Activated T-helper 1 cell treated with anti-CD3 and anti-CD28 coated beads, Interleukin-12 subunit alpha, Interleukin-12 subunit beta, Interleukin-2, Interleukin-4 antibody, amounts not matched to agents 30 ng/mL and 10 ng/mL and 1 ng/mL, durations not matched to agents 14 hours and 24 hours and 36 hours (primary cell): Measurements from ENCODE around the gene NTRK3. TPM values are rescaled to one million over a fixed set of nuclear protein-coding genes. Genes with fewer than 3 reads are reported as not detected.

ENCODE experiments used
- DNase-seq: peaks from one replicate; pipeline ENCODE4 v3.0.0; 2021; ENCODE audit warnings: low spot score
- H3K27ac Mint-ChIP-seq: one replicate; pipeline ENCODE4 v1.8.0; 2021; ENCODE audit warnings: mild to moderate bottlenecking, mixed read lengths
- H3K27me3 Mint-ChIP-seq: one replicate; pipeline ENCODE4 v1.8.0; 2022; ENCODE audit warnings: mild to moderate bottlenecking, moderate library complexity, mixed read lengths; ENCODE audit not compliant: insufficient read depth
- H3K36me3 Mint-ChIP-seq: one replicate; pipeline ENCODE4 v1.8.0; 2021; ENCODE audit warnings: low read depth, mixed read lengths
- H3K4me1 Mint-ChIP-seq: one replicate; pipeline ENCODE4 v1.8.0; 2021; ENCODE audit warnings: low read depth, mixed read lengths
- H3K4me3 Mint-ChIP-seq: one replicate; pipeline ENCODE4 v1.8.0; 2021; ENCODE audit warnings: mild to moderate bottlenecking, moderate library complexity, mixed read lengths
- H3K9me3 Mint-ChIP-seq: one replicate; pipeline ENCODE4 v1.8.0; 2021; ENCODE audit warnings: mixed read lengths
- intact Hi-C: fragments of 100-400 bp; cut with micrococcal nuclease; formaldehyde crosslinking; loops from one replicate; pipeline ENCODE4 v1.15.1; 2024
- total RNA-seq: library from RNA; stranded (reverse); gene quantifications from 2 replicates; pipeline ENCODE4 v1.2.3, GENCODE V29; 2022

Gene NTRK3
- total RNA-seq, 1 donor from 2014 or later: 0.29 TPM

DNA sequence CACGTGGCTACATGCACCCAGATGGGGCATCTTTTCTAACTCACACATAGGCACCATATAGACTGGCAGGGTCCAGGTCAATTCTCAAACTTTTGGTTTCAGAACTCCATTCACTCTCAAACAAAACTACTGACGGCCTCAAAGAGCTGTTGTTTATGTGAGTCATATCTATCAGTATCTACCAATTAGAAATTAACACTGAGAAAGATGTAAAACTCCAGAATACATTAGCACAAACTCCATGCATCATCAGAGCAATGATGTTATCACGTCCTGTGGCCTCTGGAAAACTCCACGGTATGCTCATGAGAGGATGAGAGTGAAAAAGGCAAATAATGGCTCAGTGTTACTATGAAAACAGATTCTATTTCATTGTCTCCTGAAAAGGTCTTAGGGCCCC, 116.1 kb downstream of the NTRK3 start:
- Mint-ChIP-seq H3K27me3 (no peaks in the 10 kb centered on the region), H3K4me3 (no peak overlapping the region), H3K9me3 (no peaks in the 10 kb centered on the region), H3K27ac (no peak overlapping the region), H3K4me1 (no peaks in the 10 kb centered on the region), H3K36me3 (no peaks in the 10 kb centered on the region)
- no peak for DNase-seq
- intact Hi-C loops: no loop called here

DNA sequence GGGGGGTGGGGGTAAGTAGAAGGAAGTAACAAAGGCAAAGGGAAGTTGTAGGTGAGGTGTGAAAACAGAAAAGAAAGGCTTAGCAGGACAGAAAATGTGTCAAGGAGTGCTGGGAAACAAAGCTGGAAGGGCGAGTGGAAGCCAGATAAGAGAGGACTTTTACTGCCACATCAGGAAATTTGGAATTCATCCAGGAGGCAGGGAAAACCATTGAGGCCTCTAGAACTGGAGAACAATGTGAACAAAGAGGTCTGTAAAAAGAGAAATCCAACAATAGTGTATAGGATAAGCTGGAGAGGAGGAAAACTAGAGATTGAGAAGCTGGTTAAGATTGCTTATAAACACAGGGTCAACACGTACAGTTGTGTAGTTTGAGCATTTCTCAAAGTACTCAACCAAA, 116.6 kb downstream of the NTRK3 start:
- intact Hi-C loops: no loop called here
- no peak overlapping the region for H3K4me3 Mint-ChIP-seq
- no peaks in the 10 kb centered on the region for H3K9me3 Mint-ChIP-seq
- DNase-seq: no peak
- no peaks in the 10 kb centered on the region for H3K27me3 Mint-ChIP-seq
- H3K27ac Mint-ChIP-seq: no peak overlapping the region
- H3K36me3 Mint-ChIP-seq: no peaks in the 10 kb centered on the region
- no peaks in the 10 kb centered on the region for H3K4me1 Mint-ChIP-seq

DNA sequence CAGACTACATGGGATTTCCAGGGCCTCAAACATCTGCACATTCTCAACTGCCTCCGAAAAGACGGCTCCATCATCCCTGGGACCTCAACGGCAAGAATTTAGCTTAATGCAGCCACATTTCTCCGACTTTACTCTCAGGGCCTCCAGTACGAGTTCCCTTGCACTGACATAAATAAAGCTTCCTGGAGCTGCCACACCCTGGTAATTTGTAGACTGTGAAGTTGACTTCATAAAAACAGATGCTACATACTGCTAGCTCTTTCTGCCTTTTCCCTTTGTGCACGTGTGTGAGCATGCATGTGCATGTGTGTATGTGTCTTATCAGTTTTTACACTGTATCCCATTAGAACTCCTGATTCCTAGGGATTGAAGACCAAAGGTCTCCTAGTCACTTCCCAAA, 122.7 kb downstream of the NTRK3 start:
- intact Hi-C loops: no loop called here
- Mint-ChIP-seq H3K27me3 (no peaks in the 10 kb centered on the region), H3K27ac (no peak overlapping the region), H3K36me3 (no peaks in the 10 kb centered on the region), H3K9me3 (no peaks in the 10 kb centered on the region), H3K4me3 (no peak overlapping the region), H3K4me1 (peaks cover 6% of the 10 kb centered on the region)
- DNase-seq: no peak

DNA sequence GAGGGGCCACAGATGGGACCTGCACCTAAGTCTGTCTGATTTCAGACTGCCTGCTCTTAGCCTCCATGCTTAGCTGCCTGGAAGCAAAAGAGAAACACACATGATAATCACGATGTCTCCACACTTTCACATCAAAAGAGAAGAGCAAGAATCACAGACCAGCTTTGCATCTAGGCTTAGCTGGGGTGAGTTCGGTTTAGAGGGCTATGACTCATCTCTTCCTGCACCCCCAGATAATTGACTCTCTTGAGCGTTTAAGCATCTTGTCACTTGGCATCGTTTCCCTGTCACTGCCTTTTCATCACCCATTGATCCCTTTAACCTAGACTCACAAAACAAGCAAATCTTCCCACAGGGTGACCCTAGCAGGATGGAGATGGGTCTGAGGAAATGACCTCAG, 124.0 kb downstream of the NTRK3 start:
- intact Hi-C loops: no loop called here
- Mint-ChIP-seq H3K27ac (no peak overlapping the region), H3K27me3 (no peaks in the 10 kb centered on the region), H3K9me3 (no peaks in the 10 kb centered on the region), H3K4me1 (peaks cover 9% of the 10 kb centered on the region), H3K36me3 (no peaks in the 10 kb centered on the region), H3K4me3 (no peak overlapping the region)
- DNase-seq: no peak

DNA sequence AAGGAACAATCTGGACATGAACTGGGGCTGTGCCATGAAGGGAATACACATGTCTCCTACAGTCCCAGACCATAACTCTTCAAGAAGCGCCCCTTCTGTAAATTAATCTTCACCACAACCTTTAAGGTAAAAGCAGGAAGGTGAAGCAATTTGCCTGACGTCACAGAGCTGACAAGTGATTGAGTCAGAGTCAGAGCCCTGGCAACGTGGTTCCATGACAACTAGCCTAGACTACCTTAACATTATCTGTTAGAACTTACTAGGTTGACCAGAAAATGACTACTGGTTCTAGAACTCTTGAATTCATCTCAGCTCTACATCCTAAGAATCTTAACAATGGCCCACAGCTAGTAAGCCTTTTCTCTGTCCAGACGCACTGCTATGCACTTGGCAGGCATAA, 124.6 kb downstream of the NTRK3 start:
- Mint-ChIP-seq H3K36me3 (no peaks in the 10 kb centered on the region), H3K4me1 (peaks cover 15% of the 10 kb centered on the region)
- no peak for DNase-seq

DNA sequence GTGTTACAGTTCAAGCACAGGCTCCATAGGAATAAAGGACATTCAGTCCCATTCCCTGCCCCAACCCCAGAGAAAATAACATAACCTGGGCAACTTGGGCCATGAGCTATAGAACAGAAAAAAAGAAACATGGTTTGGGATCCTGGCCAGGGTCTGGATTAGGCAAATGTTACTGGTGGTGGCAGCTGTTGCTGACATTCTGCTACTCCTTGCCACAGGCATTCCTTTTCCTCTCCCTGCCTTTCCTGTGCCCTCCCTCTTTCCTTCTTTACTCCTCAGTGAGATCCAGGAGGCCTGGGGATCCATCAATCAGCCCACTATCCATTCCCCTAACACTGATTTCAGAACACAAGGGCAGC, 129.1 kb downstream of the NTRK3 start:
- H3K36me3 Mint-ChIP-seq: no peaks in the 10 kb centered on the region

More for the DNA sequence above, 124.6 kb downstream of the NTRK3 start:
- no peak overlapping the region for H3K4me3 Mint-ChIP-seq
- no peak overlapping the region for H3K27ac Mint-ChIP-seq
- H3K27me3 Mint-ChIP-seq: no peaks in the 10 kb centered on the region
- intact Hi-C loops: no loop called here
- H3K9me3 Mint-ChIP-seq: no peaks in the 10 kb centered on the region

DNA sequence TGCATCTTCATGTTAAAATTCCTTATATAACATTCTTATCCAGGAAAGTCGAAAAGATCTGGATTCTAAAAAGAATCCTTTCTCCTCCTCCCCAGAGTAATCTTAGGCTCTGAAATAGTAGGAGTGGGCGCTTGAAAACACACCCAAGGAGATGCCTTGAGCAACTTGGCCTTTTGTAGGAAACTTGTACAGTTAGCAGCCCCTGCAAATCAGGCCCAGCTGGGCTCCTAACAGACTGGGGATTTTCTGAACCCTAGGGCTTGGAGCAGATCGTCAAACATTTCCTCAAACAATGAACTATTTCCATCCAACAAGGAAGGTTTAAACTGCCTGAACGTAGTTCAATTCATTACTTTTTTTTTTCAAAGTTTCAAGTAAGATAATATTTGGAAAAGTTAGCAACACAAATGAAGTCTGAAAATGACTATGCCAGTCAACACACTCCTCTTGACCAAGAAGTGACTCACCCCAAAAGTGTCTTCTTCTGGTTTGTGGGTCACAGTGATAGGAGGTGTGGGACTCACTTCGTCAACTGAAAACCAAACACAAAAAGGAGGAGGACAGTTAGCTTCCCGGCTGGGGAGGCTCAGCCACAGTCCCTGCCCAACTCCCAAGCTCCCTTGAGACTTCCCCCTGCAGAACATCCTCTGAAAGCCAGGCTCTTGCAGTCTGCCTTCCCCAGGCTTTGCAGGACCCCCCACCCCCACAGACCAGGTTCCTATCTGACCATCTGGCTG, 129.7 kb downstream of the NTRK3 start:
- no peaks in the 10 kb centered on the region for H3K36me3 Mint-ChIP-seq
- no peak overlapping the region for H3K4me3 Mint-ChIP-seq
- H3K9me3 Mint-ChIP-seq: no peaks in the 10 kb centered on the region
- H3K27ac Mint-ChIP-seq: no peak overlapping the region
- peaks cover 8% of the 10 kb centered on the region for H3K27me3 Mint-ChIP-seq
- H3K4me1 Mint-ChIP-seq: peaks cover 11% of the 10 kb centered on the region
- DNase-seq: no peak
- intact Hi-C loops: no loop called here

More for the DNA sequence above, 129.1 kb downstream of the NTRK3 start:
- intact Hi-C loops: no loop called here
- Mint-ChIP-seq H3K4me3 (no peak overlapping the region), H3K4me1 (peaks cover 13% of the 10 kb centered on the region), H3K27me3 (peaks cover 8% of the 10 kb centered on the region), H3K27ac (no peak overlapping the region), H3K9me3 (no peaks in the 10 kb centered on the region)
- no peak for DNase-seq

DNA sequence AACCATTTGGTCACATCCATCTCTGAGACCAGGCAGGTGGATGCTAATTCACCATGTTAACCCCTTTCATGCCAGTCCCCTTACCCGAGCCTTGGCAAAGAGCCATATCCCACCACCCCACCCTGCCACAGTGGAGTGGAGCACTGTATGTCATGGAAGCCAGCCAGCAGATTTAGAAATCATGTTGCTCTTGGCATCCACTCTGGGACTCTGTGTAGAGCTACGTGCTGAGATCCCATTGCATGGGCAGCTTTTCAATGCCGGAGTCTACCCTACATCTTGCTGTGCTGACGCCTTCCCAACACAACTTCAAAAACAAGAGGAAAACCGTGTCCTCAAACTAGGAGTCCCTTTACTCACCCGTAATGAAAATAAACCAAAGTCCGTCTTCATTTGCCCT, 131.0 kb downstream of the NTRK3 start:
- Mint-ChIP-seq H3K27me3 (peaks cover 8% of the 10 kb centered on the region), H3K36me3 (no peaks in the 10 kb centered on the region), H3K27ac (no peak overlapping the region), H3K4me3 (no peak overlapping the region), H3K4me1 (peaks cover 11% of the 10 kb centered on the region), H3K9me3 (no peaks in the 10 kb centered on the region)
- intact Hi-C loops: no loop called here
- no peak for DNase-seq

DNA sequence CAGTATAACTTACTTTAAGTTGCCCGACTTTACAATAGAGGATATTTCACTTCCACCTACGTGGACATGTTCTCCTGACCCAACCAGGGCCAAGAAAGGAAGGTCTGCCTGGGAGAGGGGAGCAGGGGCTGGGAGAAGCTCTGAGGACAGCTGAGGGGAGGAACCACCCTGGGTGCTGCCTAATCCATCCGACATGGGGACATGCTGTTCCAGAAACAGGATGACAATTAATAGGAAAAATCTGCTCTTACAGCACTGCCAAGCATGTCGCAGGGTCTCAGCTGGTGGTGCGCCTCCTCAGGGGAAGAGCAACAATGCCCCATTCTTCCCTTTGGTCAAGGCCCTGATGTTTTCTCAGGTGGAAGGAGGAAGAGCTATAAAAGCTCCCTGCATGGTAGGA, 132.3 kb downstream of the NTRK3 start:
- no peak overlapping the region for H3K27ac Mint-ChIP-seq
- DNase-seq: no peak
- H3K4me1 Mint-ChIP-seq: peaks cover 11% of the 10 kb centered on the region
- H3K36me3 Mint-ChIP-seq: no peaks in the 10 kb centered on the region
- intact Hi-C loops: no loop called here
- peaks cover 8% of the 10 kb centered on the region for H3K27me3 Mint-ChIP-seq
- no peaks in the 10 kb centered on the region for H3K9me3 Mint-ChIP-seq
- no peak overlapping the region for H3K4me3 Mint-ChIP-seq

DNA sequence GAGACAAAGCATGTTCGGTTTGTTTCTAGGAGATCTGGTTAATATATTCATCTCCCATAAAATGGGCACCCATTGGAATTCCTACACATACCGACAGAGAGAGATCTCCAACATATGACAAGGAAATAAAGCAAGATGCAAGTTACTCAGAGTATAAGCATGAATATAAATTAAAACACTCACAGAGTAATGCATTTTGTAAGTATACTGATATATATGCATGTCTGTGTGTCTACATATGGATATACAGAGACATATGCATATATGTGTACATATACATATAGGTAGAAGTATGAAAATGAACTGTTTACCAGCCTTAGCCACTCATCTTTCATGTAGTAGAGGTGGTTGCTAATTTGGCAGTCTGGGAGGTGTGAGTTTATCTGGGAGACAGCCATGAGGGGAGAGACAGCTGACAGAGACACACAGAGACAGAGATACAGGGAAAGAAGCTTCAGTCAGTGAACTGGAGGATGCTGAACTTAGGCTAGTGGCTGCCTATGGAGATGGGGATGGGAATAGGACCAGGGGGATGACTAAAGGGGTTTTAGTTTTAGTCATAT, 134.5 kb downstream of the NTRK3 start:
- no peaks in the 10 kb centered on the region for H3K36me3 Mint-ChIP-seq
- intact Hi-C loops: no loop called here
- H3K9me3 Mint-ChIP-seq: no peaks in the 10 kb centered on the region
- H3K27ac Mint-ChIP-seq: no peak overlapping the region
- H3K27me3 Mint-ChIP-seq: peaks cover 8% of the 10 kb centered on the region
- H3K4me1 Mint-ChIP-seq: peaks cover 3% of the 10 kb centered on the region
- no peak for DNase-seq
- H3K4me3 Mint-ChIP-seq: no peak overlapping the region

DNA sequence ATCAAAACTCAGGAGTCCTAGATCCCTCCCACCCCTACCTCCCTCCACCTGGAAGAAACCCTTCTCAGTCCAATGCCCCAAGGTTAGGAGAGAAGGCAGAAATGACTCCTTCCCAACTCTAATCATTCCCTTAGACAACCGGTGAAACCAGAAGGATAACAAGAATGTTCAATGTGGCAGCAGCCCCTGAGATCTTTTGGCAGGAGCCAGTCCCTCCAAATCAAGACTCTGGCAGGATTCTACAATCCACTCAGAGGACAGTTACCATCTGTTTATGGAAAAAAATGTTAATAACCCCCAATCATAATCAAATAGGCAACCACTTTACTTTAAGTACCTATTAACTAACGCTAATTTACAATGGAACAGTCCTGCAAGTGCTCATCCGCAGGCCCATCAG, 136.5 kb downstream of the NTRK3 start:
- H3K9me3 Mint-ChIP-seq: no peaks in the 10 kb centered on the region
- H3K36me3 Mint-ChIP-seq: no peaks in the 10 kb centered on the region
- H3K4me3 Mint-ChIP-seq: no peak overlapping the region
- intact Hi-C loops: no loop called here
- H3K27ac Mint-ChIP-seq: no peak overlapping the region
- no peaks in the 10 kb centered on the region for H3K4me1 Mint-ChIP-seq
- peaks cover 5% of the 10 kb centered on the region for H3K27me3 Mint-ChIP-seq
- no peak for DNase-seq

DNA sequence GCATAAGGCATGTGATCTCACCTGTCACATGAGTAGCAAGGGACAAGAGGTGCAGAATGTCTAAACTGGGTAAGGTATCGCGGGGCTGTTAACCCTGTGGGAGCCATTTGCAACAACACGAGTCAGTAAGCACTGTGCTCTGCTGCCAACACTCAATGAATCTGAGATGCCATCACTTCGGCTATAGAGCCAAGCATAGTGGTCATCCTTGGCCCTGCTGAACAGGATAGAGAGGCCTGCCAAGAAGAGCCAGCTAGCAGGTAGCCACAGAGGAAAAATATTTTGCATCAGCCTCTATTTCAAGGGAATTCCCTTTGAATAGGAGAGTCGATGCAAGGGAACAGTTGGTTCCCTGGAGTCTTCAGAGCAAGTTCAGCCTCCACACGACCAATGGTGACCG, 137.8 kb downstream of the NTRK3 start:
- Mint-ChIP-seq H3K27me3 (peaks cover 5% of the 10 kb centered on the region), H3K4me1 (no peaks in the 10 kb centered on the region), H3K4me3 (no peak overlapping the region), H3K27ac (no peak overlapping the region), H3K9me3 (no peaks in the 10 kb centered on the region), H3K36me3 (no peaks in the 10 kb centered on the region)
- DNase-seq: no peak
- intact Hi-C loops: no loop called here

DNA sequence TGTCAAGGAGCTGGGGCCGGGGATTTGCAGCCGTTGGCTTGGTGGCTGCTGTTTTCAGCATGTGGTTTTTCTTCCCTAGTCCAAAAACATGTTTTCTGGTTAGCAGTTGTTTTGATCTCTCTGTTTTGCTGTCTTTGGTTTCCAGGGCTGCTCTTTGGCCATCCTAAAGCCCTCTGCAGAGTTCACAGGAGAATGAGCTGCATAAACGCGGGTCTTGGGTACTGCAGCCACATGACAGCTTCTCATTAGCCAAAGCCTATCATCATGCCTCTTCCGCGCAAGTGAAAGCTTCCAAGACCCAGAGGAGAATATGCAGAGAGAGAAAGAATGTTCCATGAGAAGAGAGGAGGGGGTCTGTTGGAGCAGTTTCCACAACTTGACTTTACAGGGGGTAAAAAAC, 138.5 kb downstream of the NTRK3 start:
- intact Hi-C loops: no loop called here
- Mint-ChIP-seq H3K27me3 (no peaks in the 10 kb centered on the region), H3K4me3 (no peak overlapping the region), H3K36me3 (no peaks in the 10 kb centered on the region), H3K27ac (no peak overlapping the region), H3K4me1 (no peaks in the 10 kb centered on the region), H3K9me3 (no peaks in the 10 kb centered on the region)
- no peak for DNase-seq
